Loucy (cell line): Measurements from ENCODE around the gene MSANTD2.

Experiments used
- CTCF ChIP-seq: fragments of 200-600 bp; sonication (generic); conservative IDR thresholded peaks from 2 replicates; pipeline ENCODE4 v1.5.1; 2014; ENCODE audit warnings: mild to moderate bottlenecking, antibody characterized with exemption, low read length
- EZH2phosphoT487 ChIP-seq: fragments of 200-600 bp; IDR thresholded peaks from 2 replicates; pipeline ENCODE4 v1.6.1; 2018; ENCODE audit warnings: antibody characterized with exemption, mild to moderate bottlenecking, moderate library complexity, borderline replicate concordance

GRCh38 chr11:124841840-124842239 lies 41.6 kb upstream of the MSANTD2 start:
- TF ChIP-seq CTCF: no peak
- TF ChIP-seq EZH2phosphoT487: no peak
